SH-SY5Y (cell line): ENCODE results near the gene NDUFAF4.

Experiments used
- GATA2 ChIP-seq: IDR thresholded peaks from 2 replicates; pipeline ENCODE4 v1.6.1; 2011; ENCODE audit warnings: mild to moderate bottlenecking, low read depth, low read length
- GATA3 ChIP-seq: IDR thresholded peaks from 2 replicates; pipeline ENCODE4 v1.6.1; 2011; ENCODE audit warnings: low read depth, mild to moderate bottlenecking, low read length, moderate library complexity

DNA sequence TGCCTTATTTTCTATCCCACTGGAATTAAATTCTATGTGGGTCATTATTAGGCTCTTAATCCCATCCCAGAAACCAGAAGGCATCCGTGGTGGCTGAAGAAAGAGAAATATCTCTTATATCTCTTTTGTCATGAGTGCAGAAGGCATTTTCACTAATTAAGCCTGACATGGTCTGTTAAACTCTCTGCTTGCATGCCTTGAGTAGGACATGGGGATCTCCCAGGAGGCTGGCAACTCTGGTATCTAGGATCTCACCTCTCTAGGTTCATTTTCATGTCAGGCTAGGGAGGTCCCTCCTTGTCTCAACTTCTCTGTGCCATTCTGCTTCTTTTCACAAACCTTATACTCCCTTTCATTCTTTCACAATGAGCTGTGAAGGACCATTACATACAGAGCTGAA lies 35.1 kb downstream of the NDUFAF4 start:
- TF ChIP-seq GATA2 (no peak), GATA3 (no peak)
